ENCODE results near the gene MYO15A.

MYO15A gene

DNA sequence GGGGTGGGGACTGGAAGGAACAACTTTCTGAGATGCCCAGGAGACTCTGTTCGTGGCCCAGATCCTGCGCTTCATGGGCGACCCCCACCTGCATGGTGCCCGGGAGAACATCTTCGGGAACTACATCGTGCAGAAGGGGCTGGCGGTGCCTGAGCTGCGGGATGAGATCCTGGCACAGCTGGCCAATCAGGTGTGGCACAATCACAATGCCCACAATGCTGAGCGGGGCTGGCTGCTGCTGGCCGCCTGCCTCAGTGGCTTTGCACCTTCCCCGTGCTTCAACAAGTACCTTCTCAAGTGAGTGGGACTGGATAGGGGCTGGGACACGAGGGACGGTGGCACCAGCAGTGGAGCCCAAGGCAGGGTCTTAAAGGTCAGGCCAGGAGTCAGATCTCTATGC lies 37.3 kb downstream of the MYO15A start:
- Histone ChIP-seq H3K9me3 (ENCODE audit: insufficient read depth, low read depth, low read length) (no peaks in the 10 kb centered on the region), H3K36me3 (ENCODE audit: insufficient read depth, low read length) (no peaks in the 10 kb centered on the region), H3K27me3 (ENCODE audit: insufficient read depth, low read length) (no peaks in the 10 kb centered on the region), H3K27ac (ENCODE audit: low read depth, low read length) (no peak overlapping the region), H3K4me1 (ENCODE audit: insufficient read depth, low read length) (peaks cover 8% of the 10 kb centered on the region; the same call in 1 of the 2 replicates), H3K4me3 (ENCODE audit: low read length) (no peak overlapping the region), H3K9ac (ENCODE audit: low read depth, low read length) (no peak overlapping the region)
- WGBS: 91% methylated on average over 13 of the region's 13 CpGs

- WGBS: 96% methylated on average over 2 of the region's 2 CpGs
These were observed 37.7 kb downstream of the MYO15A start for GRCh38 chr17:18146259-18146658.

DNA sequence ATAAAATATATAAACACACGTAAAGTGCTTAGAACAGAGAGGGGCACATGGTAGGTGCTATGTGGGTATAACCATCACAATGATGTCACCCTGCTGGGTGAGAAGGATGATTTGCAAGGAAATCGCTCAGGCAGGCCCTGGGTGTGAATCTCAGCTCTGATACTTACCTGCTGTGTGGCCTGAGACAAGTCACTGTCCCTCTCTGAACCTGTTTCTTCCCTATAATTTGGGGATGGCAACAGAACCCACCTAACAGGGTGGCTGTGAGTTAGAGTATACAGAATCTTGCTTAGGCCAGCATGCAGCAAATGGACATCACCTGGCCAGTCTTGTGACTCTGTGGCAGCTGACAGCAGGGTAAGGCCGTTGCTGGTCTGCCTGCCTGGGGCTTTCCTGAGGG lies 38.4 kb downstream of the MYO15A start:
- Histone ChIP-seq H3K27ac (ENCODE audit: low read depth, low read length) (no peak overlapping the region), H3K9ac (ENCODE audit: low read depth, low read length) (no peak overlapping the region), H3K9me3 (ENCODE audit: insufficient read depth, low read depth, low read length) (no peaks in the 10 kb centered on the region), H3K4me3 (ENCODE audit: low read length) (no peak overlapping the region), H3K36me3 (ENCODE audit: insufficient read depth, low read length) (no peaks in the 10 kb centered on the region), H3K4me1 (ENCODE audit: insufficient read depth, low read length) (peaks cover 8% of the 10 kb centered on the region; the same call in 1 of the 2 replicates), H3K27me3 (ENCODE audit: insufficient read depth, low read length) (no peaks in the 10 kb centered on the region)
- WGBS: 82% methylated on average over 3 of the region's 3 CpGs

More at GRCh38 chr17:18146259-18146658, 37.7 kb downstream of the MYO15A start:
- H3K4me1 ChIP-seq (ENCODE audit: insufficient read depth, low read length): peaks cover 8% of the 10 kb centered on the region; the same call in 1 of the 2 replicates
- H3K27ac ChIP-seq (ENCODE audit: low read depth, low read length): no peak overlapping the region
- H3K27me3 ChIP-seq (ENCODE audit: insufficient read depth, low read length): no peaks in the 10 kb centered on the region
- H3K36me3 ChIP-seq (ENCODE audit: insufficient read depth, low read length): no peaks in the 10 kb centered on the region
- H3K4me3 ChIP-seq (ENCODE audit: low read length): no peak overlapping the region
- H3K9me3 ChIP-seq (ENCODE audit: insufficient read depth, low read depth, low read length): no peaks in the 10 kb centered on the region
- no peak overlapping the region for H3K9ac ChIP-seq (ENCODE audit: low read depth, low read length)

GRCh38 chr17:18148586-18148985 lies 40.0 kb downstream of the MYO15A start:
- Histone ChIP-seq H3K27me3 (ENCODE audit: insufficient read depth, low read length) (no peaks in the 10 kb centered on the region), H3K27ac (ENCODE audit: low read depth, low read length) (no peak overlapping the region), H3K9me3 (ENCODE audit: insufficient read depth, low read depth, low read length) (no peaks in the 10 kb centered on the region), H3K9ac (ENCODE audit: low read depth, low read length) (no peak overlapping the region), H3K4me1 (ENCODE audit: insufficient read depth, low read length) (peaks cover 8% of the 10 kb centered on the region; the same call in 1 of the 2 replicates), H3K36me3 (ENCODE audit: insufficient read depth, low read length) (no peaks in the 10 kb centered on the region), H3K4me3 (ENCODE audit: low read length) (no peak overlapping the region)
- WGBS: 94% methylated on average over 7 of the region's 7 CpGs

GRCh38 chr17:18151290-18151689 lies 42.7 kb downstream of the MYO15A start:
- 90% methylated on average over 8 of the region's 9 CpGs for WGBS
- H3K27ac ChIP-seq (ENCODE audit: low read depth, low read length): no peak overlapping the region
- no peak overlapping the region for H3K4me3 ChIP-seq (ENCODE audit: low read length)
- no peak overlapping the region for H3K9ac ChIP-seq (ENCODE audit: low read depth, low read length)
- H3K4me1 ChIP-seq (ENCODE audit: insufficient read depth, low read length): peaks cover 10% of the 10 kb centered on the region; the same call in 1 of the 2 replicates
- H3K36me3 ChIP-seq (ENCODE audit: insufficient read depth, low read length): no peaks in the 10 kb centered on the region
- H3K27me3 ChIP-seq (ENCODE audit: insufficient read depth, low read length): no peaks in the 10 kb centered on the region
- no peaks in the 10 kb centered on the region for H3K9me3 ChIP-seq (ENCODE audit: insufficient read depth, low read depth, low read length)

DNA sequence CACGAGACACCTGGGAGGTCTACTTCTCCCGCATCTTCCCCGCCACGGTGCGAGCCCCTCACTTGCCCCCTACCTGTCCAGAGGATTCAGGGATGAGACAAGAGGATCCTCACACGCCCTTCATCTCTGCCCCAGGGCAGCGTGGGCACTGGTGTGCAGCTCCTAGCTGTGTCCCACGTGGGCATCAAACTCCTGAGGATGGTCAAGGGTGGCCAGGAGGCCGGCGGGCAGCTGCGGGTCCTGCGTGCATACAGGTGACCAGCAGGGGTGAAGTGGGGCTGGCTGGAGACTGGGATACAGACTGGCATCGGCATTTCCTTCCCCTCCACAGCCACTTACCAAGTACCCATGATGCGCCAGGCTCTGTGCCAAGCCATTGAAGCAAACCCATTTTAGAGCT lies 46.6 kb downstream of the MYO15A start:
- no peak overlapping the region for H3K27ac ChIP-seq (ENCODE audit: low read depth, low read length)
- WGBS: 89% methylated on average over 14 of the region's 14 CpGs
- peaks cover 10% of the 10 kb centered on the region; the same call in 1 of the 2 replicates for H3K4me1 ChIP-seq (ENCODE audit: insufficient read depth, low read length)

DNA sequence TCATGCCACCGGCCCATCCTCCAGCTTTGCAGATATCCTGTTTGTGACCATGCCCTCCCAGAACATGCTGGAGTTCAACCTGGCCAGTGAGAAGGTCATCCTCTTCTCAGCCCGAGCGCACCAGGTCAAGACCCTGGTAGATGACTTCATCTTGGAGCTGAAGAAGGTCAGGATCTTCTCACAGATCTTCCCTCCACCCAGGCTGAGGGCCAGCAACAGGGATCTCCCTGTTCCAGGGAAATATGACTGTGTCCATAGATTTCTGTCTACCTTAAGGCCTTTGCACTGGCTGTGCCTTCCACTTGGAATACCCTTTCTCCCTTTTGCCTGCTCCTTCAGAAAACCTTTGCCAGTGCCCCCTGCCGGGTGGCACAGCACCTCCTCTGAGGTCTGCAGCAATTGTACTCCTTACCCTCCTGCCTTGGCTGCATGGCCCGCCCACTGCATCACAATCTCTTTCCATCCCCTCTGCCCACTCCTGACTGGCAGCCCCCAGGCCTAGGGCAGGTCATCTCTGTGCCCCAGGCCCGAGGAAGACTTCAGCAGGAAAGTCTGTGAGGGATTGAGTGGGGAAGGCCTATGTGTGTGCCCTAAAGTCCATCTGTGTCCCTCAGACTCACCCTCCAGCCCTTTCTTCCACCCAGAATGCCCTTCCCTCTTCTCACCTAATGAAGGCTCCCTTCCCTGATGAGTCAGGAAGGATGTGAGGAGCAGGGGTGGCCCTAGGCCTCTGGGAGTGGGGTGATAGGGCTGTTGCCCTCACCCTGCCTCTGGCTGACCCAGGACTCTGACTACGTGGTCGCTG lies 47.8 kb downstream of the MYO15A start:
- Histone ChIP-seq H3K9me3 (ENCODE audit: insufficient read depth, low read depth, low read length) (no peaks in the 10 kb centered on the region), H3K4me1 (ENCODE audit: insufficient read depth, low read length) (peaks cover 10% of the 10 kb centered on the region; the same call in 1 of the 2 replicates), H3K27me3 (ENCODE audit: insufficient read depth, low read length) (no peaks in the 10 kb centered on the region), H3K27ac (ENCODE audit: low read depth, low read length) (no peak overlapping the region), H3K4me3 (ENCODE audit: low read length) (no peak overlapping the region), H3K9ac (ENCODE audit: low read depth, low read length) (no peak overlapping the region), H3K36me3 (ENCODE audit: insufficient read depth, low read length) (no peaks in the 10 kb centered on the region)
- 85% methylated on average over 8 of the region's 8 CpGs for WGBS

More for the DNA sequence above, 46.6 kb downstream of the MYO15A start:
- no peak overlapping the region for H3K9ac ChIP-seq (ENCODE audit: low read depth, low read length)
- no peaks in the 10 kb centered on the region for H3K36me3 ChIP-seq (ENCODE audit: insufficient read depth, low read length)
- H3K9me3 ChIP-seq (ENCODE audit: insufficient read depth, low read depth, low read length): no peaks in the 10 kb centered on the region
- H3K4me3 ChIP-seq (ENCODE audit: low read length): no peak overlapping the region
- H3K27me3 ChIP-seq (ENCODE audit: insufficient read depth, low read length): no peaks in the 10 kb centered on the region

GRCh38 chr17:18156976-18157280 lies 48.4 kb downstream of the MYO15A start:
- no peak overlapping the region for H3K9ac ChIP-seq (ENCODE audit: low read depth, low read length)
- H3K9me3 ChIP-seq (ENCODE audit: insufficient read depth, low read depth, low read length): no peaks in the 10 kb centered on the region
- 93% methylated on average over 10 of the region's 10 CpGs for WGBS
- H3K36me3 ChIP-seq (ENCODE audit: insufficient read depth, low read length): no peaks in the 10 kb centered on the region
- no peaks in the 10 kb centered on the region for H3K27me3 ChIP-seq (ENCODE audit: insufficient read depth, low read length)
- H3K4me3 ChIP-seq (ENCODE audit: low read length): no peak overlapping the region
- peaks cover 10% of the 10 kb centered on the region; the same call in 1 of the 2 replicates for H3K4me1 ChIP-seq (ENCODE audit: insufficient read depth, low read length)
- no peak overlapping the region for H3K27ac ChIP-seq (ENCODE audit: low read depth, low read length)

DNA sequence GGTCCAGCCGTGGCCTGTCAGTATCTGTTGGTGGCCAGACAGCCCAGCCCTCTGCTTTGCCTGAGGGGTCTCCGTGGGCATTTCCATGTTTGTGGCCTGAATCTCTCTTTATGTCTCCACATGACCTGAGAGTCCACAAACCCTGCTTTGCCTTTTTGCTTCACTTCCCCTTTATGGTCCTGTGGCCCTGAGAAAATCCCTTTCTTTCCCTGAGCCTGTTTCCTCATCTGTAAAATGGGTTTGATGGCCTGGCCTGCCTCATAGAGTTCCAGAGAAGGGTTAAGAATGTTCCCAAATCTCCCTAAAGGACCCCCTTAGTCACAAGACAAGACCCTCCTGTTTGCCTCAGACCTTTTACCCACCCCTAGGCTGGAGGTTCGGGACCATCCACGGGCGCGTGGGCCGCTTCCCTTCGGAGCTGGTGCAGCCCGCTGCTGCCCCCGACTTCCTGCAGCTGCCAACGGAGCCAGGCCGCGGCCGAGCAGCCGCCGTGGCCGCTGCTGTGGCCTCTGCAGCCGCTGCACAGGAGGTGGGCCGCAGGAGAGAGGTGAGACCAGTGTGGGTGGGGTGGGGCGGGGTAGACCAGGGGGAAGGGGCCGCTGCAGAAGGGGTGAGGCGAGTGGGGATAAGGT lies 48.9 kb downstream of the MYO15A start:
- H3K27ac ChIP-seq (ENCODE audit: low read depth, low read length): no peak overlapping the region
- no peaks in the 10 kb centered on the region for H3K27me3 ChIP-seq (ENCODE audit: insufficient read depth, low read length)
- 83% methylated on average over 22 of the region's 22 CpGs for WGBS

DNA sequence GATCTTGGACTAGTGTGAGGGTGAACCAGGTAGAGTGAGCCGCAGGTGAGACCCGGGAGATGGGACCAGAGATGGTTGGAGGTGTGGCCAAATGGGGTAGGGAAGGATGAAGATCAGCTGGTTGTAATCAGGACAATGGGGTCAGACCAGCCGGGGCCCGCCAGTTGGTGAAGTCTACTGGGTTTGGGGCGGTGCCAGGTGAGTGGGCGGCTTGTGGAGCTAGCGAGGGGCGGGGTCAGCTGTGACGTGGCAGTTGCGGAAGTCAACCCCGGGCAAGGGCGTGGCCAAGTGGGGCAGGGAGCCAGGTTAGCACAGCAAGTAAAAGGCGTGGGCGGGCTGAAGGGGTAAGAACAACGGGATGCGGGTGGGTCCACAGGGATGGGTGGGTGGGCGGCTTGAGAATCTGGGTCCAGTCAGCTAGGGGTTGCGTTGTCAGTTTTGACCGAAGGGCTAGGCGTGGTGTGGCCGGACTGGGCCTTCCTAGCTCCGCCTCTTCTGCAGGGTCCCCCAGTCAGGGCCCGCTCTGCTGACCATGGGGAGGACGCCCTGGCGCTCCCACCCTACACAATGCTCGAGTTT lies 49.6 kb downstream of the MYO15A start:
- Histone ChIP-seq H3K27ac (ENCODE audit: low read depth, low read length) (no peak overlapping the region), H3K9ac (ENCODE audit: low read depth, low read length) (no peak overlapping the region), H3K4me3 (ENCODE audit: low read length) (peak overlapping the region; percentile 60)

More for the DNA sequence above, 48.9 kb downstream of the MYO15A start:
- Histone ChIP-seq H3K36me3 (ENCODE audit: insufficient read depth, low read length) (no peaks in the 10 kb centered on the region), H3K4me1 (ENCODE audit: insufficient read depth, low read length) (peaks cover 10% of the 10 kb centered on the region; the same call in 1 of the 2 replicates), H3K4me3 (ENCODE audit: low read length) (peak overlapping the region; percentile 60; the same call in 1 of the 2 replicates), H3K9me3 (ENCODE audit: insufficient read depth, low read depth, low read length) (no peaks in the 10 kb centered on the region), H3K9ac (ENCODE audit: low read depth, low read length) (no peak overlapping the region)

DNA sequence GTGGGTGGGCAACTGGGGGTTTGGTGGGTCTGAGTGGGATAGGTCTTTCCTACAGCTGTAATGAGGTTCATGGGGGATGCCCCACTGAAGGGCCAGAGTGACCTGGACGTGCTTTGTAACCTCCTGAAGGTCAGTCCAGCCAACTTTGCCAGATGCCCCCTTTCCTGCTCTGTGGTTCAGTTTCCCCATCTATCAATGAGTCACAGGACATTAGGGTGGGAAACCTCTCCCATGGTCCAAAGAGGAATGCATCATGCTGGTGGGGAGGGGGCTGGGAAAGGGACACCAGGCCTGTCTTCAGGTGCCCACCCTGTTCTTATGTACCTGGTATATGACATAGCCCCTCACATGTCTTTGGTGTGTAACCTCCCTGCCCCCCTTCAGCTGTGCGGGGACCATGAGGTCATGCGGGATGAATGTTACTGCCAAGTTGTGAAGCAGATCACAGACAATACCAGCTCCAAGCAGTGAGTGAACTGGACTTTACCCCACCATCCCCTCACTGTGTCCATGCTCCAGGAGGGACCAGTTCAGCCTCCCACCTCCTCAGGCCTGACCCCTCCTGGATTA lies 51.1 kb downstream of the MYO15A start:
- WGBS: 89% methylated on average over 3 of the region's 3 CpGs
- Histone ChIP-seq H3K4me1 (ENCODE audit: insufficient read depth, low read length) (no peaks in the 10 kb centered on the region), H3K27ac (ENCODE audit: low read depth, low read length) (no peak overlapping the region), H3K4me3 (ENCODE audit: low read length) (no peak overlapping the region), H3K9ac (ENCODE audit: low read depth, low read length) (no peak overlapping the region), H3K27me3 (ENCODE audit: insufficient read depth, low read length) (no peaks in the 10 kb centered on the region), H3K9me3 (ENCODE audit: insufficient read depth, low read depth, low read length) (no peaks in the 10 kb centered on the region), H3K36me3 (ENCODE audit: insufficient read depth, low read length) (no peaks in the 10 kb centered on the region)

More for the DNA sequence above, 49.6 kb downstream of the MYO15A start:
- no peaks in the 10 kb centered on the region for H3K27me3 ChIP-seq (ENCODE audit: insufficient read depth, low read length)
- 38% methylated on average over 26 of the region's 26 CpGs for WGBS
- H3K9me3 ChIP-seq (ENCODE audit: insufficient read depth, low read depth, low read length): no peaks in the 10 kb centered on the region
- no peaks in the 10 kb centered on the region for H3K36me3 ChIP-seq (ENCODE audit: insufficient read depth, low read length)
- peaks cover 5% of the 10 kb centered on the region; the same call in 1 of the 2 replicates for H3K4me1 ChIP-seq (ENCODE audit: insufficient read depth, low read length)

Data from HUES64 (cell line).